Measurements from ENCODE around the gene RNF214.
A peak's percentile ranks its signal among the peaks of the same experiment; 100 is the strongest.

The RNF214 gene

DNA sequence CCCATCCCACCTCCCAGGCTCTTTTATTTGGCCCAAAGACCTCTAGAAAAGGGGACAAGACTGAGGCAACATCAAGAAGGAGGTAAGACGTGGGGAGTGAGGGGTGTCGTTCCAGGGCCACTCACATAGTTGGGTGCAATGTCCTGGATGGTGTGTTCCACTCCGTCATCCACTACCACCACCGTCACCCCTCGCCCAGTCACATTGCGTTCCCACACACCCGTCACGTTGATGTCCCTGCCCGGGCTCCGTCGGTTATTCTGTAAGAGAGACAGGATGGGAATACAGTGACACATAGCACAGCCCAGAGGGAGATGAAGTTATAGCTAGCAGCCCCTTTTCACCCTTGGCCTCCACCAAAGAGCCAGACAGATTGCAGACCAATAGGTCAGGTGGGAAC is 4.4 kb upstream of the RNF214 start:
- H3K9me3 Mint-ChIP-seq, result no peaks in the 10 kb centered on the region
- no peak for DNase-seq
- peak overlapping the region; percentile 80 for H3K27ac Mint-ChIP-seq
- H3K4me1 Mint-ChIP-seq, result peaks cover 42% of the 10 kb centered on the region
- peak overlapping the region; percentile 21 for H3K4me3 Mint-ChIP-seq
- H3K36me3 Mint-ChIP-seq, result peaks cover 76% of the 10 kb centered on the region
- CTCF ChIA-PET, result interaction anchor here (1.1 to 12.1 kb wide), 4 partner anchors 48 to 437 kb away, joined by 3 to 111 read pairs (median 6); partner anchors contain the start of genes APOA5 and SIDT2
- peaks cover 4% of the 10 kb centered on the region for H3K27me3 Mint-ChIP-seq

DNA sequence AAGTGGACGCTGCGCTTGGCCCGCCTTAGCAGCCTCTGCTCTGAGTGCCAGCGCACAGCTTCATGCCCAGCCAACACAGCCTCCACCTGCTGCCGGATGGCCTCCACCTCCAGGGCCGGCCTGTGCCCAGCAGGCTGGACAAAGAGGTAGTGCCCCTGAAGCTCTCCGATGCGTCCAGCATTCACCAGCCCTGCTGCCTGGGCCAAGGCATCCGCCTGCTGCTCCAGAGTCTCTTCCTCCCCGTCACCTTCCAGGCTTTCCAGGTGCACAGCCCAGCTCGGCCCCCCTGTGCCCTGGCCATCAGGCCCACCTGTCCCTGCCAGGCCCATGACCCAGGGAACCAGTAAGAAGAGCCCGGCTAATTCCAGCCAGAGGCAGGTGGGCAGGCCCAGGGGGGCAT is 3.1 kb upstream of the RNF214 start:
- H3K27me3 Mint-ChIP-seq, result peaks cover 4% of the 10 kb centered on the region
- H3K27ac Mint-ChIP-seq, result peak overlapping the region; percentile 99
- H3K4me1 Mint-ChIP-seq, result peaks cover 55% of the 10 kb centered on the region
- peaks cover 63% of the 10 kb centered on the region for H3K36me3 Mint-ChIP-seq
- H3K4me3 Mint-ChIP-seq, result peak overlapping the region; percentile 99
- CTCF ChIA-PET, result interaction anchor here (1.1 to 12.1 kb wide), 3 partner anchors 9 to 438 kb away, joined by 3 to 111 read pairs (median 5); partner anchors contain the start of genes APOA5 and SIDT2
- DNase-seq, result no peak
- no peaks in the 10 kb centered on the region for H3K9me3 Mint-ChIP-seq

DNA sequence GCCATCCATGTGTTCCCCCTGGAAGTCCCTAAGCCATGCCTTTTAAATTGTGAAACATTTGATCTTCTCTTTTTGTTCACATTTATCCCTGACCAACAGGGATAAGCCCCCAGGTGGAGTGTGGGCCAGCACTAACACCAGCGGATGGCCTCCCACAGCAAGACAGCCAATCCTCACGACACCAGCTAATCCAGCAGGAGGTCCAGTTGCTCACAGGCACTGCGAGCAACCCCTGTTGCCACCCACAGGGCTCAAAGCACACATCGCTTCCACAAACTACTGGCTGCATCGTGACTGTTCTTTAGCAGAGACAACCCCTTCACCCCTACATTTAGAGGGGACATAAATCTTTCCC is 2.6 kb upstream of the RNF214 start:
- H3K27me3 Mint-ChIP-seq, result peaks cover 4% of the 10 kb centered on the region
- CTCF ChIA-PET, result interaction anchor here (0.6 to 12.1 kb wide), 7 partner anchors 9 to 502 kb away, joined by 3 to 111 read pairs (median 3); partner anchors contain the start of genes APOA5, CEP164, PAFAH1B2 and SIDT2
- peak overlapping the region; percentile 99 for H3K4me3 Mint-ChIP-seq
- no peaks in the 10 kb centered on the region for H3K9me3 Mint-ChIP-seq
- peak overlapping the region; percentile 99 for H3K27ac Mint-ChIP-seq
- no peak for DNase-seq
- peaks cover 58% of the 10 kb centered on the region for H3K36me3 Mint-ChIP-seq
- H3K4me1 Mint-ChIP-seq, result peaks cover 54% of the 10 kb centered on the region

DNA sequence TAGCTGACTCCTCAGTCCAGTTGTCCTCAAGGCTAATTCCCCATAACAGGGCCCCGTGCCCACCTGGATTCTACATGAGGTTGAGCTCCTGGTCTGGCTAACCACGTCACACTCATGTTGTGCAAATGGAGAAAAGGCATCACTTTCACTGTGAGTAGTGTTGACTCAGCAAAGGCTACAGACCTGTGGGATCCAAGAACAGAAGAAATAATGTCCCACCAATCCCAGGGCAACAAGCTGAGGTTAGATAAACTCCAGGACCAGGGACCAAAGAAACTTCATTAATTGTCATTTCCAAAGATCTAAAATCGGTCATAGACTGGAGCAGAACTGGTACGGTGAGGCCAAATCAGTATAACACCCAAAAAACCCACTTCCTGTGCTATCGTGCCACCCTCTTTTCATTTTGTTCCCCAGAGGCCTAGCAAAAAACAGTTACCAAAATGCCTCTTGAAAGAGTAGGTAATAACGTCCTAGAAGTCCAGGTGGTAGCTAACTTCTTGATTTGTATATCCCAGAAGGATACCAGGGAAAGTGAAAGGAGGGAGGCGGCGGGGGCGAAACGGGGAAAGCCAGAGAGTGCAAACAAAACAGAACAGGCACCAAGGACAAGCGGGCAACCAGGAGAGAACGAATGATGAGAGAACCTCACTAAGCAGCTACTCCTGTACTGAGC is 2.0 kb upstream of the RNF214 start:
- no peaks in the 10 kb centered on the region for H3K9me3 Mint-ChIP-seq
- CTCF ChIA-PET, result interaction anchor here (0.6 to 12.1 kb wide), 6 partner anchors 8 to 502 kb away, joined by 3 to 111 read pairs (median 3); partner anchors contain the start of genes CEP164, PAFAH1B2 and SIDT2
- peak overlapping the region; percentile 99 for H3K27ac Mint-ChIP-seq
- DNase-seq, result peak; percentile 64
- H3K4me3 Mint-ChIP-seq, result peak overlapping the region; percentile 99
- peaks cover 4% of the 10 kb centered on the region for H3K27me3 Mint-ChIP-seq
- H3K4me1 Mint-ChIP-seq, result peaks cover 54% of the 10 kb centered on the region
- H3K36me3 Mint-ChIP-seq, result peaks cover 53% of the 10 kb centered on the region

DNA sequence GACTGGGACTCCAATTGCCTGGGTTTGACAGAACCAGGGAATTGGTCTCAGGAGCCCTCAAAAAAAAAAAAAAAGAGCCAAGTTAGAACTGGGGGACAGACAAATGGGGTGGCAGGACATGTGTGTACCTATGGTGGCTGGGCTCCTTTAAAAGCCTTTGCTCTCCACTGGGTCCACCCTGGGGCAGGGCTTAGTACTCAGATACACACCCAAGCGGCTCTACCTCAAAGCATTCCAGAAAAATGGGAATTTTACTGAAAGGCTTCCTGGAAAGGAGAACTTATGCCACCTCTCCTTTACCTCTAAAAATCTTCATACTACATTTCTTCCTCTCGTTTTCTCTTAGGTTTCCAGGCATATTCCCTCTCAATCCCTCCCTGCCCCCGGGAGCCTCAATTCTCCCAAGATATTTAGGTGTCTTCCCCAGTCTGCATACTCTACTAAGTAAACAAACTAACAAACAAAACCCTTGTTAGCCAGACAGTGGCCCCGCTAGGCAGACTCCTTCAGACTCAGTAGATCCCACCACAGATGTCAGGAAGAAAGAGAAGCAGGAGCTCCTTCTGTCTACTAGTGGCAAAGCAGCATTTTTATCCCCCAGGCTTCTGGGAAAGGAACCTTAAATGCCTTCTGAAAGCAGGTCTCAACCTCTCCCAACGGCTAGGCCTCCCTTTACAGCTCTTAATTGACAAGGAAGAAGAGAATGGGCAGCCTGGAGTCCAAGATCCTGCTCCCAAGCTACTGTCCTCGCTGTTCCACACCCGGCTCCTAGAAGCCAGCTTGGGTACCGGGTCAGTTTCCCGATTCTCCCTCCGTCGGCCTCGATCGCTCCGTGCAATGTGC is 1.3 kb upstream of the RNF214 start:
- peaks cover 54% of the 10 kb centered on the region for H3K4me1 Mint-ChIP-seq
- DNase-seq, result no peak
- no peaks in the 10 kb centered on the region for H3K9me3 Mint-ChIP-seq
- H3K27ac Mint-ChIP-seq, result peak overlapping the region; percentile 99
- CTCF ChIA-PET, result interaction anchor here (0.7 to 12.1 kb wide), 4 partner anchors 51 to 96 kb away, joined by 3 to 111 read pairs (median 3); partner anchors contain the start of genes CEP164, PAFAH1B2 and SIDT2
- H3K27me3 Mint-ChIP-seq, result peaks cover 4% of the 10 kb centered on the region
- H3K4me3 Mint-ChIP-seq, result peak overlapping the region; percentile 99
- peaks cover 47% of the 10 kb centered on the region for H3K36me3 Mint-ChIP-seq

DNA sequence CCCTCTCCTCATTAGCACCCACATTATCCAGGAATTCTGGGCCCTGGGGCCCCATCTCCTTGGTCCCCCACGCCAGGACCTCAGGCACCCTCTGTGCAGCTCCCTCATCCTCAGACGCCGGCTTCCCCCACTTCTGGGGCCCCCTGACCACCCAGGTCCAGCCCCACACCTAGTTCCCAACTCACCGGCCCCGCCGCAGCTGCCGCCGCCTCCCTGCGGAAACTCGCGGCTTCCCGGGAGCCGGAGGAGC is 704 bp upstream of the RNF214 start, which contains the start of gene PCSK7:
Gene PCSK7, minus strand, starts transcription at position 232 of the 250 bp plus-strand sequence. CDS start 2,229 bp downstream, outside the sequence.
- Mint-ChIP-seq H3K27me3 (peaks cover 4% of the 10 kb centered on the region), H3K27ac (peak within 1 kb of the TSS; percentile 99), H3K9me3 (no peaks in the 10 kb centered on the region), H3K36me3 (peaks cover 42% of the 10 kb centered on the region), H3K4me3 (peak within 1 kb of the TSS; percentile 99), H3K4me1 (peaks cover 49% of the 10 kb centered on the region)
- peak; percentile 82 for DNase-seq
- CTCF ChIA-PET, result interaction anchor here (0.9 to 12.1 kb wide), 2 partner anchors 51 to 87 kb away, joined by 3 to 111 read pairs; partner anchors contain the start of gene SIDT2

DNA sequence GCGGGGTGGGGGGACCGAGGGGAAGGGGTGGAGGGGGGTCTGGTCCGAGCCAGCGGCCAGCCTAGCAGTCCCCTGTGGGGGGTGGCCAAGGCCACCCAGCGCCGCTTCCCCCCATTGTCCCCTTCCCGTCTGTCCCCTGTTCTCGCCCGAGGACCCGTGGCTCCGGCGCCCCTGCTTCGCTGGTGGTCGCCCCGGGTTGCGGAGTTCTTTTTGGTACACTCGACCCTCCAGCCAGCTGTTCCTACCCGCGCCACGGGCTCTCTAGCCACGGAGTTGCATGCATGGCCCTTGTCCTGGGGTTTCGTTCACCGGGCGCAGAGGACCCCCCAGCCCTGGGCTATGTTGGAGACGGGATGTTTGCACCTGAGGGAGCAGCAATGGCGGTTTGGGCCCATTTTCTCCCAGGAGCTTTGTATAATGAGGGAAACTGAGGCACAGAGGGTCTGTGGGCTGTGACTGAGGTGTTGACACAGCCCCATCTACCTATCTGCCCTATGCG is 489 bp downstream of the RNF214 start:
- H3K27ac Mint-ChIP-seq, result peak overlapping the region; percentile 85
- CTCF ChIA-PET, result no interaction called here

DNA sequence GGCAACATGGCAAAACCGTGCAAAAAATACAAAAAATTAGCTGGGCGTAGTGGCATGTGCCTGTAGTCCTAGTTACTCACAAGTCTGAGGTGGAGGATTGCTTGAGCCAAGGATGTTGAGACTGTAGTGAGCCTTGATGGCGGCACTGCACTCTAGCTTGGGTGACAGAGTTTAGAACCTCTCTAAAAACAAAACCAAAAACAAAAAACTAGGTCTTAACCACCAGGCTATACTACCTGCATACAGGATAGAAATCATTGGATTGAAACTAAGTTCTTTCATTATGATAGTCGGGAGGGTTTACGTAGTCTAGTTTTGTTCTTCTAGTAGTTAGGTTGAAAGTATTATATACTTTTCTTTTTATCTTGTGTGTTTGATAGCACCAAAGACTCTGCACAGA is 5.8 kb downstream of the RNF214 start:
- no peak overlapping the region for H3K4me3 Mint-ChIP-seq
- peaks cover 18% of the 10 kb centered on the region for H3K36me3 Mint-ChIP-seq
- H3K9me3 Mint-ChIP-seq, result no peaks in the 10 kb centered on the region
- CTCF ChIA-PET, result interaction anchor here (0.7 kb wide), 1 partner anchor 8 kb away, joined by 3 read pairs; no protein-coding TSS in a partner anchor
- H3K4me1 Mint-ChIP-seq, result peaks cover 12% of the 10 kb centered on the region
- H3K27ac Mint-ChIP-seq, result no peak overlapping the region
- no peak for DNase-seq
- H3K27me3 Mint-ChIP-seq, result no peaks in the 10 kb centered on the region

More for the DNA sequence above, 489 bp downstream of the RNF214 start:
- Mint-ChIP-seq H3K4me1 (peaks cover 39% of the 10 kb centered on the region), H3K9me3 (no peaks in the 10 kb centered on the region), H3K27me3 (peaks cover 4% of the 10 kb centered on the region), H3K36me3 (peaks cover 34% of the 10 kb centered on the region), H3K4me3 (peak overlapping the region; percentile 99)
- no peak for DNase-seq

DNA sequence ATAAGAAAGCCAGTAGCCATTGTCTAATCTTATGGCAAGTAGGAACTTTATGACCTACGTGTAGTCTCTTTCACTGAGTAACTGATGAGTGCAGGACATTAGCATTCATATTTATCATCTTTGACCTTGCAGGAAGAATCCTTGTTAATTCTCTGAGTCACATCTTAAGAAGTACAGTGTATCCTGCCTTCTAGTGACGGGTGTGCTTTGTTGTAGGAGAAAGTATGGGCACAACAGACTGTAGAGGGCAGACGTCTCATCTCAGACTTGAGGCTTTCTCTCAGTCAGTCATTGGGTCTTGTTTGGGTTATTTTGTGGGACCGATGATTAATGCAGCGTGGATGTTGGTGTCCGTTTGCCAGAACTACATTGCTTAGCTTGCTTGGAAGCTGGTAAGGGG is 6.8 kb downstream of the RNF214 start:
- H3K9me3 Mint-ChIP-seq, result no peaks in the 10 kb centered on the region
- CTCF ChIA-PET, result interaction anchor here (1.3 kb wide), 1 partner anchor 12 kb away, joined by 3 read pairs; no protein-coding TSS in a partner anchor
- peaks cover 2% of the 10 kb centered on the region for H3K4me1 Mint-ChIP-seq
- H3K27me3 Mint-ChIP-seq, result no peaks in the 10 kb centered on the region
- H3K4me3 Mint-ChIP-seq, result no peak overlapping the region
- no peak overlapping the region for H3K27ac Mint-ChIP-seq
- no peak for DNase-seq
- peaks cover 20% of the 10 kb centered on the region for H3K36me3 Mint-ChIP-seq

DNA sequence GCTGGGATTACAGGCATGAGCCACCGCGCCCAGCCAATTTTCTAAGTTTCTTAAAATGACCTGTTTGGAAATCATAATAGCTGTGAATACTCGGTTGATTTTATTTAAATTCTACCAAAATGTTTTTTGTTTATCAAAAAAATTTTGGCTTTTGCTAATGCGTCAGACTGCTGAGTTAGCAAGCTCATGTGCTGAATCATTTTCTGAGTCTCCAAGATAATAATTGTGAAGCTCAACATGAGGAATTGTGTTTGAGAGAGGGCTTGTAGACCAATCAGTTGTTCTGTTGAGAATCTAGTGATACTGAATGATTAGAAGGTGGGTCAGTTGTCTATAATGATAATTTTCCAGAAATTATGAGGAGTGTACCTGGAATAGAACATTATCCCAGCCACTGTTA is 15.9 kb downstream of the RNF214 start:
- no peaks in the 10 kb centered on the region for H3K27me3 Mint-ChIP-seq
- H3K27ac Mint-ChIP-seq, result no peak overlapping the region
- peaks cover 32% of the 10 kb centered on the region for H3K36me3 Mint-ChIP-seq
- no peaks in the 10 kb centered on the region for H3K9me3 Mint-ChIP-seq
- no peak for DNase-seq
- CTCF ChIA-PET, result interaction anchor here (0.5 kb wide), 1 partner anchor 525 kb away, joined by 3 read pairs; no protein-coding TSS in a partner anchor
- H3K4me3 Mint-ChIP-seq, result no peak overlapping the region
- H3K4me1 Mint-ChIP-seq, result no peaks in the 10 kb centered on the region

DNA sequence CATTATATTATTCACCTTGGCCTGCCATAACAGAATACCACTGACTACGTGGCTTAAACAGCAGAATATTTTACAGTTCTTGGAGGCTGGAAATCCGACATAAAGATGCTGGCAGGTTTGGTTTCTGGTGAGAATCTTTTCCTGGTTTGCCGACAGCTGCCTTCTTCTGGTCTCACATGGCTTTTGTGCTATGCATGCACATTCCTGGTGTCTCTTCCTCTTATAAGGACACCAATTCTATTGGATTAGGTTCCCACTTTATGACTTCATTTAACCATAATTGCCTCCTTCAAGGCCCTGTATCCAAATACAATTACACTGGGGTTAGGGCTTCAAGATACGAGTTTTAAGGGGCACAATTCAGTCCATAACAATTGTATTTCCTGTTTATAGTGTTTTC is 17.1 kb downstream of the RNF214 start:
- CTCF ChIA-PET, result no interaction called here
- Mint-ChIP-seq H3K4me3 (no peak overlapping the region), H3K4me1 (no peaks in the 10 kb centered on the region), H3K27ac (no peak overlapping the region), H3K27me3 (no peaks in the 10 kb centered on the region), H3K9me3 (no peaks in the 10 kb centered on the region), H3K36me3 (peaks cover 31% of the 10 kb centered on the region)
- no peak for DNase-seq

DNA sequence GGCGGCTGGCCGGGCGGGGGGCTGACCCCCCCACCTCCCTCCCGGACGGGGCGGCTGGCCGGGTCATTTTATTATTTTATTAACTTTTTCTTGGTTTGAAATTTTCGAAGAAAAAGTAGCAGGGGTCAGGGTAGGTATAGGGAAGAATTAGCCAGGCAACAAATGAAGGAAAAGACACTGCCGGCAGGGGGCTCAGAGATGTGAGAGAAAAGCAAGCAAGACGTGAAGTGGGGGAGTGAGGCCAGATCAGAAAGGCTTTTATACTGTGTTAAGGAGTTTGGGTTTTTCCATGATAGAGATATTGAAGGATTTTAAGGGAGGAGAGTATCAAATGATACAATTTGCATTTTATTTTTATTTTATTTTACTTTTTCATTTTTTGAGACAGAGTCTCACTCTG is 19.0 kb downstream of the RNF214 start:
- Mint-ChIP-seq H3K36me3 (peaks cover 22% of the 10 kb centered on the region), H3K27me3 (no peaks in the 10 kb centered on the region), H3K27ac (no peak overlapping the region), H3K4me1 (no peaks in the 10 kb centered on the region), H3K4me3 (no peak overlapping the region), H3K9me3 (no peaks in the 10 kb centered on the region)
- no peak for DNase-seq
- CTCF ChIA-PET, result no interaction called here

DNA sequence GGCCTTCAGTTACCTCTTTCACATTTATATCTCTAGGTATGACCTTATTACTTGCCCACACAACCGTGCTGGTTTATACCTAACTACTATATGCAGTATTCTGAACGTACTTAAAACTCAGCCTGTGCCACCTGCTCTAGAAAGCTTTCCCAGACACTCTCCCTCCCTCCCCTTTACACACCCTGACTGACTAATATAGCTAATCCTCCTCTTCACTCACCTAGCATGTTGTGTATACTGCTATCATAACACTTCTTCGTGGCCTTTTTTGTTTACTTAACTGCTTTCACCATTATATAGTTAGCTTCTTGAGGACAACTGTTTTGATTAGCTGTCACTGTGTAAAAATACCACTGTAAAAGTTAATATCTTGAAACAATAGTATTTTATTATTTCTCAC is 23.5 kb downstream of the RNF214 start:
- H3K27ac Mint-ChIP-seq, result no peak overlapping the region
- DNase-seq, result no peak
- CTCF ChIA-PET, result no interaction called here
- H3K4me3 Mint-ChIP-seq, result no peak overlapping the region
- no peaks in the 10 kb centered on the region for H3K27me3 Mint-ChIP-seq
- no peaks in the 10 kb centered on the region for H3K9me3 Mint-ChIP-seq
- peaks cover 9% of the 10 kb centered on the region for H3K36me3 Mint-ChIP-seq
- no peaks in the 10 kb centered on the region for H3K4me1 Mint-ChIP-seq

DNA sequence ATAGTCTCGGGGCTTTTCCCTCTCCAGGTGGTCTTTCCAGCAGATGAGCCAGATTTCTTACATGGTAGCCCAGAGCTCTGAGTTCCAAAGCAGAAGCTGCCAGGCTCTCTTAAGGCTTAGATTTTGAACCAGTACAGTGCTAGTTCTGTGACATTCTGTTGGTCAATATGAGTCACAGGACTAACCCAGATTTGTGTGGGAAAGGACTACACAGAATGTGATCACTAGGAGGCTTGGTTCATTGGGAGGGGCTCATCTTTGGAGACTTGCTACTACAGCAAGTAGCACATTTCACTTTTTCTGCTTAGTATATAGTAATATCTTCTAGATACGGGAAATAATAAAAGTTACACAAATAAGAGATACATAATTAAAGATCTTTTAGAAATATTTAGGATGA is 24.1 kb downstream of the RNF214 start:
- H3K4me3 Mint-ChIP-seq, result no peak overlapping the region
- no peak overlapping the region for H3K27ac Mint-ChIP-seq
- CTCF ChIA-PET, result no interaction called here
- H3K36me3 Mint-ChIP-seq, result peaks cover 8% of the 10 kb centered on the region
- H3K4me1 Mint-ChIP-seq, result no peaks in the 10 kb centered on the region
- H3K27me3 Mint-ChIP-seq, result no peaks in the 10 kb centered on the region
- no peak for DNase-seq
- no peaks in the 10 kb centered on the region for H3K9me3 Mint-ChIP-seq

Data from activated naive CD4-positive, alpha-beta T cell treated with anti-CD3 and anti-CD28 coated beads, Interleukin-2, amount 10 ng/mL, durations not matched to agents 7 days and 5 days (primary cell).